NCI-H748 (cell line): ENCODE data around the gene PYCR2.

Experiments
- DNase-seq: peaks from one replicate; lab custom pipeline; 2025; ENCODE audit not compliant: unreplicated experiment; lab: John Stamatoyannopoulos, UW

The PYCR2 gene

GRCh38 chr1:225879521-225880221 is 44.4 kb downstream of the PYCR2 start:
- no peak for DNase-seq

- no peak for DNase-seq
These were observed 45.8 kb downstream of the PYCR2 start for GRCh38 chr1:225878282-225878681.

- DNase-seq, result peak; percentile 18
These were observed 46.5 kb downstream of the PYCR2 start for GRCh38 chr1:225877580-225877979.

GRCh38 chr1:225876900-225877510 is 47.0 kb downstream of the PYCR2 start:
- no peak for DNase-seq

GRCh38 chr1:225875044-225875815 is 48.8 kb downstream of the PYCR2 start:
- DNase-seq, result peak; percentile 22

GRCh38 chr1:225874431-225874830 is 49.6 kb downstream of the PYCR2 start:
- DNase-seq, result no peak

GRCh38 chr1:225873281-225873850 is 50.7 kb downstream of the PYCR2 start:
- no peak for DNase-seq

GRCh38 chr1:225872075-225872430 is 52.0 kb downstream of the PYCR2 start:
- DNase-seq, result no peak

GRCh38 chr1:225871359-225872074 is 52.5 kb downstream of the PYCR2 start:
- DNase-seq, result peak; percentile 97

- peak; percentile 87 for DNase-seq
These were observed 53.1 kb downstream of the PYCR2 start for GRCh38 chr1:225870911-225871310.
